Measurements from ENCODE around the gene PKP3.

Gene PKP3

DNA sequence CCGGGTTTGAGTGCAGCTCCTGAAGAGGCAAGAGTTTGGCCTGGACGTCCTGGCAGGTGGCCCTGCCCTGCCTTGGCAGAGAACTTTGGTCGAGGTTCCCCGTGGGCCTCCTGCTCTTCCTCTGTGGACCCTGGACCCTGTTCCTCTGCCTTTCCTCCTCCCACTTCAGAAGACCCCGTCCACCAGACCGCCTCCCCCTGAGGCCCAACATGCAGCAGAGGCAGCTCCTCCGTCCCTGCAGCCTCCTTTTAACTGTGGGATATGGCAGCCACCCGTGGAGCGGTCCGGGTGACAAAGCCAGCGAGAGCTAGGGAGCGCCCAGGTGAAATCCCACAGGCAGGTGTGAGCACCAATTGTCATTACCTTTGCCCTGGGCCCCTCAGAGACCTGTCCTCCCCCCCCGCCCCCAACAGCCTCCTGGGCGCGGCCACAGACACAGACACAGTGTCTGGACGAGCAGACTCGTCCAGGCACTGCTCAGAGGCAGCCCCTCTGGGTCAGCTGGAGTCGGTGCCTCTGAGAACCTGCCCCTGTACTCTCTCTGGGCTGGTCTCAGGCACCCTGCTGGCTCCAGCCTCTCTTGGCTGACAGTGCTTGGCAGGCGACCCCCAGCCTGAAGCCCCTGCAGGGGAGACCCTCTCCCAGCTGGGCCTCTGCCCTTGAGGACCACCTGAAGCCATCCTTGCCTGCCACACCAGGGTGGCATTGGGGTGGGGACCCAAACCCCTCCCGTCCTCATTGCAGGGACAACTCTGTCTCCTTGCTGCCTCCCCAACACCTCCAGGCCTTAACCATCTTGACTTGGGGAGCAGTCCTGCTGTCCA lies 52.0 kb downstream of the PKP3 start:
- DNase-seq (ENCODE audit: low read depth, low spot score), result no peak

GRCh38 chr11:446891-447290 lies 52.9 kb downstream of the PKP3 start:
- no peak for DNase-seq (ENCODE audit: low read depth, low spot score)

- peak; percentile 93 for DNase-seq (ENCODE audit: low read depth, low spot score)
Measured at GRCh38 chr11:447923-448731, 54.1 kb downstream of the PKP3 start.

DNA sequence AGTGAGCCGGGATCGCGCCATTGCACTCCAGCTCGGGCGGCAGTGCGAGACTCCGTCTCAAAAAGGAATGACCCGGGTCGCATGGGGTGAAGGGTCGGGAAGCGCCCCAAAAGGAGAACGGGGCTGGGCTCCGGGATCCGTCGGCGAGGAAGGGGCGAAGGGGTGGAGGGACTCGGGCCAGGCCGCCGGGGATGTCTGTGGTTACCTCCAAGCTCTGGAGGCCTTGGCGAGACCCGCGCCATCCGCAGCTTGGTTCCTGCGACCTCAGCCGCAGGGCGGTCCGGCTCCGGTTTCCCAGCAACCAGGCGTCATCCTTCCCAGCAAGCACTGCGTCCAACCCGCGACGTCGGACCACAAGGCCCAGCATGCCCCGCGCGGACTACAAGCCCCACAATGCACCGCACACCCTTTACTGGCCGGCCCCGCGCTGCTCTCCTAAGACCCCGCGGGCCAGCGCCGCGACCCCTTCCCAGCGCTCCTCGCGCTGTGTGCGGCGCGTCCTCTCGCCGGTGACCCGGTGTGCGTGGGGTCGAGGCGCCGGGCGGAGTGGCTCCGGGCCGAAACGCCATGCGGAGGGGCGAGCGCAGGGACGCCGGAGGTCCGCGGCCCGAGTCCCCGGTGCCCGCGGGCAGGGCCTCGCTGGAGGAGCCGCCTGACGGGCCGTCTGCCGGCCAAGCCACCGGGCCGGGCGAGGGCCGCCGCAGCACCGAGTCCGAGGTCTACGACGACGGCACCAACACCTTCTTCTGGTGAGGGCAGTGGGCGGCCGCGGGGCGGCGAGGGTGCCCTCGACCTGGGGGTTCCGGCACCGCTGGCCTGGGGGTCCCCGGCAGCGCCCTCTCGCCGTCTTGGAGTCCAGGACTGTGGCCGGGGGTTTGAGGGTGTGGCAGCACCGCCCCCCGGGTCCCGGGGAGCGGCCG lies 56.1 kb downstream of the PKP3 start, which contains the start of gene PTDSS2:
Gene PTDSS2, plus strand, starts transcription at position 391 of the 920 bp plus-strand sequence. Its CDS starts 177 bp downstream, at position 568.
- DNase-seq (ENCODE audit: low read depth, low spot score), result peak; percentile 98

GRCh38 chr11:450809-451451 lies 56.9 kb downstream of the PKP3 start:
- DNase-seq (ENCODE audit: low read depth, low spot score), result peak; percentile 64

DNA sequence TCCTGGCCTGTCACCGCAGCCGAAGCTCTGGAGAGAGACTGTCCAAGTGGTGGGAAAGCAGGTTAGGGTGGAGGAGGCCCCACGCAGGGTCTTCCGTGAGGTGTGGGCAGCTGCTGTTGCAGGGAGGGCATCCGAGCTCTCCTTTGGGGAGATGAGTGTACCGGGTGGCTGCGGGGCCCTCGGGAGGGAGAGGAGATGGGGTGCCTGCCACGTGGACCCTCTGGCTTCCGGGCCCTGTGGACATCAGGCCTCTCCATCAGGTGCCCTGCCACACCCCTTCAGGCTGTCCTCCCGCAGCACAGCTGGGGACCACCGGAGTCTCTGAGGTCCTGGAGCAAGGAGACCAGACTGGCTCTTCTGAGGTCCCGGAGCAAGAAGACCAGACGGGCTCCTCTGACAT lies 57.7 kb downstream of the PKP3 start:
- no peak for DNase-seq (ENCODE audit: low read depth, low spot score)

GRCh38 chr11:452203-452744 lies 58.3 kb downstream of the PKP3 start:
- no peak for DNase-seq (ENCODE audit: low read depth, low spot score)

DNA sequence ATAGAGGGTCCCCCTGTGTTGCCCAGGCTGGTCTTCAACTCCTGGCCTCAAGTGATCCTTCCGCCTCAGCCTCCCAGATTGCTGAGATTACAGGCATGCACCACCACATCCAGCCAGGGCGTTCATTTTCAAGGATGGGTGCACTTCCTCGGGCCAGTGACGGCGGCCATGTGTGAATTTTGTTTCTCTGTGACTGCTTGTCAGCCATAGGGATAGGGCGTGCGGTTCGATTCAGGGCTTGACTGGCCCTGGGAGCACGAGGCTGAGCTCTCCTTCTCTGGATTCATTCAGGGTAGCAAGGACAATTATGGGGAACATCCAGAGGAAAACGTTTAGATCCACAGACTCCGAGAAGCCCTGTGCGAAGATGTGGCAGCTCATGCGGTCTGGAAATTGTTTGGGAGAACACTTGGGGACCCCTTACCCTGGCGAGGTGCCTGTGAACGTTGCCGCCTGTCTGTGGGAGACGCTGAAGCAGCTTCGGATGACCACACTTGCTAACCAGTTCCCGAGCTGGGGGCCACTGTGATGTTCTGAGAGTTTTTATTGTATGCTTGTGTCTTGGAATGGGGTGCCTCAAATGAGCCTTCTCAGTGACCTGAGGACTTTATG lies 59.0 kb downstream of the PKP3 start:
- no peak for DNase-seq (ENCODE audit: low read depth, low spot score)

DNA sequence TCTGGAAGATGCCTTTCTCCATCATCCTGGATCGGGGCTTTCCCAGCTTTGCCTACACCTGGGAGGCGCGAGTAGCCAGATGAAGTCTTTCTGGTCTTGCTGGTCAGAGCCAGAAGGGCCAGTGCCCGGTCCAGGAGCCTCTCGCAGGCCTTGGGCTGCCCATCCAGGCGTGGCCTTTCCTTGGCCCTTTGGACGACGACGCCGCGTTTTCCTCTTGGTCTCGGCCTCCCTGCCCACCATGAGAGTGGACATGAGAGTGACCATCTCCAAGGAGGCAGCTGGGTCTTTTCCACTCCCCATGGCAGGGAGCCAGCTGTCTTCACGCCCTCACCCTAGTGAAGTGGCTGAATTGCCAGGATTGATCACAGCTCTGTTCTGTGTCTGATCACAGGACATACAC lies 59.6 kb downstream of the PKP3 start:
- no peak for DNase-seq (ENCODE audit: low read depth, low spot score)

DNA sequence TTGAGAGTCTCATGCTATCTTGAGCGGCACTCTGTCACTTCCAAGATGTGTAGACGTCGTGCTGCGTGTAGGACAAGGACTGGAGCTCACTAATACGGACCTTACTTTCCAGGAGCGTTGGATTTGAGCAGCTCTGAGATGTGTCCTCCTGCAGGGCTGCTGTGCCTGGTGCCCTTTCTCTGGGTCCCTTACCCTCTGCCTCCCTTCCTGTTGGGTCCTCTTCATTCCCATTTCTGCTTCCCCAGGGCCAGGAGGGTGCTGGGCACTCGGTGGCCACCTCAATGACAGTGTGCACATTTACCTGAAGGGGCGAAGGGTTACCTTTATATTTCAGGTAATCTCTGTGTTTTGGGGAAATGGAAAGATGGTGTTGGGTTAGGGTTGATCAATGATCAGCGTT lies 60.0 kb downstream of the PKP3 start:
- no peak for DNase-seq (ENCODE audit: low read depth, low spot score)
